ENCODE results near the gene AFTPH.
"Not testable (repeated sequence)": the region's sequence is repeated elsewhere in the genome, so short reads cannot be mapped to it uniquely, and the experiment has no call there.

The AFTPH gene

DNA sequence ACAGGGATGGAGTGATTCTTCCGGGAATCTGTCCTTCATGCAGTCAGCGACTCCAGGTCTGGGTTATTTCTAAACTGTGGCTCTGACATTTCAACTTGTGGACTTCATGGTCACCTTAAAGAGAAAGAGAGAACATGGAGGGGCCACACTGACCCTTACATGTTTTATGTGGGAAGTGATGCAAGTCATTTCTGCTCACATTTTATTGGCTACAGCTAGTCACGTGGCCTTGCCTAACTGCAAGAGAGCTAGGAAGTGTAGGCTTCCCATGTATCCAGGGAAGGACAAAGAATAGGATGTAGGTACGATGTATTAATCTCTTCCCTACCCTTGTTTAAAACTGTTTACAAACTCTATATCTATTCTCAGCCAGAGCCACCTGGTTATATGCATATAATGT, 30.3 kb upstream of the AFTPH start:
- no peak for DNase-seq (ENCODE audit: low spot score)

DNA sequence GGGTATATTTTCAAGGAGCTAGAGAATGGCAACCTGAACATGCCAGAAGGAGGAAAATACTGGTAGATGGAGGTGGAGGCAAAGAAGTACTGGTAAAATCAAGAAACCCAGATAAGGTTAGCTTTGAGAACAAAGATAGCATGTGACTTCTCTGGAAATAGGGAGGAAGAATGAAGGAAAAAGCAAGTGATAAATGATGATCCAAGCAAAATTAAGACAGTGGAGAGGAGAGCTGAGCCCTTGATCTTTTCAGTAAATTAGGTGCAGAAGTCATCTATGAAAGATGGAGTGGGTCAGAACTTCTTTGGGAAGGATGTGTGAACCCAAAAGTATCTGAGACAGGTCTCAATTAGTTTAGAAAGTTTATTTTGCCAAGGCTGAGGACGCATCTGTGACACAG, 25.7 kb upstream of the AFTPH start:
- DNase-seq (ENCODE audit: low spot score), result no peak

- no peak for DNase-seq (ENCODE audit: low spot score)
These were observed 23.6 kb upstream of the AFTPH start for GRCh38 chr2:64500549-64500948.

GRCh38 chr2:64501946-64502345, 22.2 kb upstream of the AFTPH start:
- DNase-seq (ENCODE audit: low spot score), result no peak

DNA sequence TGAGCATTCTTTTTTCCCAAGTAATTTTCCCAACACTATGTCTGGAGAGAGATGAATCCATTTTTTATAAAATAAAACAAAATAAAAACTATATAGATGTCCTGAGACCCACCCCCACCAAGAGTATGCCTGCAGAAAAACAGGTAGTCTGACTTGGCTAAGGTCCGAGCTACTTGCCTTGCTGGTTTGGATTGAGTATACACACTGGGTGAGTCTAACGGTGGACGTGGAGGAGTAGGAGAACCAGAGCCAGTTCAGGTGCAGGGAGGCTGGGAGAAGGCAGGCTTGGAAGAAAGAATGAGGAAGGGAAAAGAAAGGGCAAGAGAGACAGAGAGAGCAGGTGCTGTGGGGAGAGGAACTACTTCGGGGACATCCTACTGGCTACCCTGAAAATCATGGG, 21.3 kb upstream of the AFTPH start:
- DNase-seq (ENCODE audit: low spot score), result no peak

DNA sequence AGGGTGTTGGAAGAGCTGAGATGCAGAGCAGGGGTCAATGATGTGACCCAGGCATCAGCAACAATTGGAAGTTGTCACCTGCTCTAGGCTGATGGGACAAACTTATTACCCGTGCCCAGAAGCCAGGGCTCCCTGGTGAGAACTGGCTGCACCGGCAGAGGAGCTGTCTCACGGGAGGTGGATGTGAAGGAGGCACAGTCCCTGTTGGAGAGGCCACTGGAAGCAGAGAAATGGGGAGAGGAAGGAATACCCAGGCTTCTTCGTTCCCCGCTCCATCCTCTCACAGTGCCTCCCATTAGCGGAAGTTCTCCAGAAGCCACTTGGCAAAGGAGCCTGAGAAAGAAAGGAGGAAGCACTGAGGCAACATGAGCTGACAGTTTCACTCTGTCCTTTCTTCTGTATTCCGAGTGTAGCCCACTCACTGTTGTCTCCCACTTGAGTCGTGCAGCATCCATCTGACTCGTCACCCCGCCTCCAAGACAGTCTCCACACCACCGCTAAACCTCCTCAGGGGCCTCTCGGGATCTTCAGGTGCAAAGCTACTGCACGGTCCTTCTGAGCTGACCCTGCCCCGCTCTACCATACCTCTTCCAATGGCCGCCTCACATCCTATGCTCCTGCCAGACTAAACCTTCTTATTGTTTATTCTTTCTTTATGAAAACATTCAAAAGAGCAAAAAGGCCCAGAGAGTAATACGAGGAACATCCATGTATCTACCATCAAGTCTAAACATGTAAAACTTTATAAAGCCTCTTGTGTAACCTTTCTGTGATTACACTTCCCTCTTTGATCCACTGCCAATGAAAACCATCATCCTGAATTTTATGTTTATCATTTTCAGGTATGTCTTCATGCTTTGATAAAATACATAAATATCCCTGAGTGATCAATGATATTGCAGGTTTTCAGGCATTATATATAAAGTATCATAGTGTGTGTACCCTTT, 19.1 kb upstream of the AFTPH start:
- DNase-seq (ENCODE audit: low spot score), result no peak

GRCh38 chr2:64506686-64507085, 17.4 kb upstream of the AFTPH start:
- no peak for DNase-seq (ENCODE audit: low spot score)

GRCh38 chr2:64514008-64514407, 10.1 kb upstream of the AFTPH start:
- no peak for DNase-seq (ENCODE audit: low spot score)

DNA sequence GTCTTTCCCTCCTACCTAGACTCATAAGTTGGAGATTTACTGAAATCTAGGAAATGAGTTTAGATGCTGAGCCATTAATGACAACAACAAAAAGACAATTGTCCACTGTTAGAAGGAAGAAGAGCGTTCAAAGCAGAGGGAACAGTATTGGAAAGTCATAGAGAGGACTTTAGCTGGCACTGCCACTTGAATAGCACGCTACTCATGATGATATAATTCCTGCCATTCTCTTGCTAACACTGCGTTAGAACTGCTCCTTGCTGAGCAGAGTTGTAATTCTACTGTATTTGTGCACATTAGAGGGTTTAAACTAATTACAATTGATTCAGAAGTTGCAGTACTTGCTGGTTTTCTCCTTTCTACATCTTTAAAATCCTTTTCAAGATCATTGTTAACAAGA, 9.0 kb upstream of the AFTPH start:
- no peak for DNase-seq (ENCODE audit: low spot score)

GRCh38 chr2:64516651-64517510, 7.2 kb upstream of the AFTPH start:
- DNase-seq (ENCODE audit: low spot score), result no peak

DNA sequence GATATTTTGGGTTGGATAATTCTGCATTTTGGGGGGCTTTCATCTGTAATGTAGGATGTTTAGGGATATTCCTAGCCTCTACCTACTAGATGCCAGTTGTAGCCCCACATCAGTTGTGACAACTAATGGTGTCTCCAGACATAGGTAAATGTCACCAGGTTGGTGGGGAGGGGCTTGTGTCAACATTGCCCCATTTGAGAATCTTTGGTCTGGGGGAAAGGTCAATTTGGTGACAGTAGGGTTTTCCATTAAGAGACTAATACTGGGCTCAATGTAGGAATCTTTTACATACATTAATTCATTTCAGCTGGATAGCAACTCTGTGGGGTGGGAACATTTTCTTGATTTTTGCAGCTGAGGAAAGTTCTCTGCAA, 6.6 kb upstream of the AFTPH start:
- DNase-seq (ENCODE audit: low spot score), result no peak

GRCh38 chr2:64522843-64523428, 1.2 kb upstream of the AFTPH start:
- DNase-seq (ENCODE audit: low spot score), result peak; percentile 51

GRCh38 chr2:64524604-64525316, 632 bp downstream of the AFTPH start:
- peak; percentile 26 for DNase-seq (ENCODE audit: low spot score)

DNA sequence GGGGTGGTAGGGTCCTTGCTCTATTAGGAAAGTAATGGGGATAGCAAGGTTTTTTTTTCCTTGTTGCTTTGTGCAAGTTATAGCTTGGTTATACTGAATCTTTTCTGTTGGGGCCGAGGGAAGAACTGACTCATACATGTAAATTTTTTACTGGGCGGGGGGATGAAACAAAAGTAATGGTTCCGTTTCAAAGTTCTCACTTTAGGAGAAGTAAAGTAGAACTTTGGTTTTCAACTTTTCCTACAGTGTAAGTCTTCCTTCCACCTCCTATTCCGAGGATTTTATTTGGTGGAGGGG, 1.1 kb downstream of the AFTPH start:
- no peak for DNase-seq (ENCODE audit: low spot score)

- DNase-seq (ENCODE audit: low spot score), result no peak
These were observed 1.9 kb downstream of the AFTPH start for GRCh38 chr2:64526034-64526433.

DNA sequence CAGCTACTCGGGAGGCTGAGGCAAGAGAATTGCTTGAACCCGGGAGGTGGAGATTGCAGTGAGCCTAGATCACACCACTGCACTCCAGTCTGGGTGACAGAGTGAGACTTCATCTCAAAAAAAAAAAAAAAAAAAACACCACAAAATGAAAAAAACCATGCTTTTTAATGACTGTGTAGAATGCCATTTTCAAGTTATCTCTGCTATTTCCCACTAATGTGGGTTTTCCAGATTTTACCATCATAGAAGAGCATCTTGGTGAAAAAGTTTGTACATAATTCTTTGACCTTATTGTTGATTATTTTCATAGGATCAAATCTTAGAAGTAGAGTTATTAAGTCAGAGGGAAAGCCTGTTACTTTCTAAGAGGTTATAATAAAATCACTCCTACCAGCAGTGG, 6.8 kb downstream of the AFTPH start:
- DNase-seq (ENCODE audit: low spot score), result not testable (repeated sequence)

DNA sequence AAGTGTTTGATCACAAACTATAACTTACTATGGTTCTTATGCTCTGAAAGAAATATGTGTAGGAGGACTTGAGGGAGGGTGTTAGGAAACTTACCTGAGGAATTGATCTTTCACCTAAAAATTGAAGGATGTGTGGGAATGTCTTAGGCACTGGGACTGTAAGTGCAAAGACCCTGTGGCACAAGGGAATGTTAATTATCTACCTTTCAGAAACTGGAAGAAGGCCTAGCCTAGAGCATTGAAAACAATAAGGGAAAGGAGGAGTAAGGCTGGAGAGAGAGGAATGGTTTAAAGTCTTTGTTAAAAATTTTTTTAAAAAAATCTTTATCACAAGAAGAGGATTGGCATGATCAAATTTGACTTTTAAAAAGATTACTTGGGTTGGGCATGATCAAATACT, 7.9 kb downstream of the AFTPH start:
- no peak for DNase-seq (ENCODE audit: low spot score)

DNA sequence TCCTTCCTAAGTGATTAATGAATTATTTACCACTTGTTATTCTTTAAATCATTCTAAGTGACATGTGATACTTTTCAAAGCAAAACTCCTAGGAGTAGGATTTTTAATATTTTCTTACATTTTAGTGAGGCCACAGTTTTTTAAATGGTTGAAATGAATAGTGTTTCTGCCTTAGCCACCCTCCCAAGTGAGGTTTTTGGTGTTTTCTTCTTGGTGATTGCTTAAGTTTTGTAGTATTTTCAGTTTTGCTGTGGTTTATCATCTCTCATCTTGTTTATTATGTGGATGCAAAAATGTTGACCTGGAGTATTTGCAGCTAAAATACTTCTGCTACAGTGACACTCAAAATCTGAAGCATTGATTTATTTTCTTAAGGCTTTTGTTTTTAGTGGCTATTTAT, 9.8 kb downstream of the AFTPH start:
- no peak for DNase-seq (ENCODE audit: low spot score)

GRCh38 chr2:64534363-64534762, 10.2 kb downstream of the AFTPH start:
- DNase-seq (ENCODE audit: low spot score), result no peak

- no peak for DNase-seq (ENCODE audit: low spot score)
These were observed 10.9 kb downstream of the AFTPH start for GRCh38 chr2:64535024-64535423.

GRCh38 chr2:64537991-64538390, 13.9 kb downstream of the AFTPH start:
- no peak for DNase-seq (ENCODE audit: low spot score)

DNA sequence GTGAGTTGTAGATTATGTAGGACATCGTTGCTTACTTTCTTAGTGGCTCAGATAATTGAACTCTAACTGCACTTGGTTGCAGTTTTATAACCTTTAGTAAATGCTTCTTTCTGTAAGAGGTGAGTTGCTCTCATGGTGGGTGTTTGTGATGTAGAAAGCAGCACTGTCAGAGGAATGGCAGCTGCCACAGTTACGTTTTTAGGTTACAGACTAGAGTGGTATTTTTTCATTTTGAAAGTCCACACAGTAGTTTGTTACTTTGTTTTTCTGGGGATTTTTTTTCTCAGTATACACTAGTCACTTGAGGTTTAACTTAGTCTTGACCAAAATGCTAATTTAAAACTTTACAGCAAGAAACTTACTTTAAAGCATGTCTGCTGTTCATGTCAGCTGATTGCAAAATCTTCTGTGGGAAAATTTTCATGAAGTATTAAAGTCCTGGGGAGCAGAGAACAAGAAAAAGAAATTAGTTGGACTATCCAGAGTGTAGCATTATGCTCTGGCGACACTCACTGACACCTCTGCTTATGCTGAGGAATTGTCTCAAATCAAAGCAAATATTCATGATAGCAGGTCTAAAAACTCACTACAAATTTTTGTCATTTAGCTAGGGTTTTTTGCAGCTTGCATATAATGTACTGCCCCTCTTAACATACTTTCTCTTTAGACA, 14.8 kb downstream of the AFTPH start:
- DNase-seq (ENCODE audit: low spot score), result no peak

Data from hepatic stellate cell (primary cell).